HG03095 (cell line): Measurements from ENCODE around the gene KRT36.

Experiments
- ATAC-seq: cut with Tn5 transposase; IDR thresholded peaks from one replicate; pipeline ENCODE4 v1.9.1; 2021; ENCODE audit warnings: moderate library complexity; ENCODE audit not compliant: unreplicated experiment

The KRT36 gene

GRCh38 chr17:41444186-41444585 is 45.5 kb downstream of the KRT36 start:
- ATAC-seq = no peak

GRCh38 chr17:41442739-41443138 is 47.0 kb downstream of the KRT36 start:
- no peak for ATAC-seq

GRCh38 chr17:41440531-41441033 is 49.1 kb downstream of the KRT36 start, which contains the start of gene KRT38:
Gene KRT38 (minus strand): TSS chr17:41440983. CDS start chr17:41440921, 62 bp downstream.
- ATAC-seq = no peak

GRCh38 chr17:41439375-41439774 is 50.3 kb downstream of the KRT36 start:
- no peak for ATAC-seq

- ATAC-seq = no peak
Observed at GRCh38 chr17:41437769-41438168, 51.9 kb downstream of the KRT36 start.

- ATAC-seq = no peak
Observed at GRCh38 chr17:41437254-41437653, 52.5 kb downstream of the KRT36 start.
